K562 (cell line): ENCODE results near the gene RSAD1. TPM values are rescaled to one million over a fixed set of nuclear protein-coding genes. Genes with fewer than 3 reads are reported as not detected.

Source experiments
- ATAC-seq: fragments of 200-7000 bp; cut with Tn5 transposase; 3 replicates; pipeline ENCODE4 v1.9.1; 2020; ENCODE audit warnings: moderate library complexity
- BruUV-seq: library from RNA; stranded (reverse); fragments of 400-500 nt; replicated peaks from 2 replicates; lab custom pipeline; 2021; lab: Mats Ljungman, UMichigan
- CTCF ChIA-PET: fragments of 300-600 bp; formaldehyde crosslinking; extraction: SDS; loops from one replicate; lab custom pipeline; 2021; ENCODE audit warnings: low intra/inter-chr PET ratio; lab: Yijun Ruan, JAX
- POLR2A ChIA-PET: fragments of 300-600, 350-650 bp; sonication (Branson Sonifier 250); formaldehyde crosslinking; extraction: SDS; loops from one replicate; lab custom pipeline; 2021; ENCODE audit warnings: antibody characterized with exemption, inconsistent platforms; lab: Yijun Ruan, JAX
- DNase-seq, 4 experiments: peaks; one replicate each; pipeline versions ENCODE4 v3.0.0 to v3.0.0-alpha.2; 2011 to 2018; ENCODE audit warnings: low spot score in 3 of 4, mixed read lengths in 3 of 4; ENCODE audit errors: extremely low read depth in 1 of 4
- FAIRE-seq: peaks from 2 replicates; lab custom pipeline; 2011; peaks lifted over from hg19 to GRCh38; lab: Jason Lieb, UNC
- H2AFZ ChIP-seq: 2 replicates; pipeline ENCODE4 v1.6.0; 2011; ENCODE audit warnings: low read depth, low read length, control low read depth, inconsistent platforms
- H3K27ac ChIP-seq: fragments of 200-600 bp; 3 replicates; pipeline ENCODE4 v1.8.0; 2011; ENCODE audit warnings: low read depth, mild to moderate bottlenecking, control low read depth, inconsistent platforms, low read length, moderate library complexity, mixed read lengths; ENCODE audit errors: extremely low read depth
- H3K27me3 ChIP-seq, 2 experiments: fragments of 300-600 bp in 1 of 2; 2 replicates in 1 of 2; 3 replicates in 1 of 2; pipeline versions ENCODE4 v1.6.0 to v1.8.0; 2011; ENCODE audit warnings: inconsistent platforms in 2 of 2, low read length in 2 of 2, mild to moderate bottlenecking in 1 of 2, mixed read lengths in 1 of 2, moderate library complexity in 1 of 2; ENCODE audit not compliant: control insufficient read depth in 2 of 2, insufficient read depth in 2 of 2
- H3K36me3 ChIP-seq: fragments of 300-600 bp; 3 replicates; pipeline ENCODE4 v1.8.0; 2011; ENCODE audit warnings: mild to moderate bottlenecking, low read length, inconsistent platforms; ENCODE audit not compliant: control insufficient read depth, insufficient read depth
- H3K4me1 ChIP-seq, 2 experiments: fragments of 200-600 bp in 1 of 2; replicated peaks in 1 of 2; 2 replicates in 1 of 2; 3 replicates in 1 of 2; pipeline versions ENCODE4 v1.5.1 to v1.8.0; 2011; ENCODE audit warnings: inconsistent platforms in 2 of 2, low read length in 2 of 2, mild to moderate bottlenecking in 1 of 2, mixed read lengths in 1 of 2, moderate library complexity in 1 of 2; ENCODE audit not compliant: control insufficient read depth in 2 of 2, insufficient read depth in 2 of 2
- H3K4me2 ChIP-seq: 2 replicates; pipeline ENCODE4 v1.6.1; 2011; ENCODE audit warnings: low read length, control low read depth, inconsistent platforms, mixed read lengths; ENCODE audit not compliant: insufficient read depth
- H3K4me3 ChIP-seq: fragments of 200-600 bp; sonication (generic), shearing (Covaris generic); 2 replicates; pipeline ENCODE4 v1.5.1; 2016; ENCODE audit warnings: control low read depth, inconsistent platforms
- H3K79me2 ChIP-seq: fragments of 200-600 bp; 3 replicates; pipeline ENCODE4 v1.8.0; 2011; ENCODE audit warnings: low read length, inconsistent platforms; ENCODE audit not compliant: control insufficient read depth, insufficient read depth
- H3K9ac ChIP-seq, 2 experiments: 2 replicates each; pipeline versions ENCODE4 v1.6.0 to v1.6.1; 2011; ENCODE audit warnings: low read depth in 2 of 2, low read length in 2 of 2, control low read depth in 1 of 2, inconsistent platforms in 1 of 2, mild to moderate bottlenecking in 1 of 2, mixed read lengths in 1 of 2; ENCODE audit not compliant: insufficient read depth in 1 of 2
- H3K9me1 ChIP-seq: one replicate; pipeline ENCODE4 v1.6.0; 2011; ENCODE audit warnings: inconsistent platforms, mild to moderate bottlenecking, low read length, moderate library complexity; ENCODE audit not compliant: control insufficient read depth, insufficient read depth
- H3K9me3 ChIP-seq: replicated peaks from 2 replicates; pipeline ENCODE4 v1.5.1; 2011; ENCODE audit warnings: low read depth, low read length, inconsistent platforms; ENCODE audit not compliant: control insufficient read depth, insufficient read depth
- H4K20me1 ChIP-seq: replicated peaks from 2 replicates; pipeline ENCODE4 v1.6.1; 2011; ENCODE audit warnings: low read length, inconsistent platforms, mixed read lengths; ENCODE audit not compliant: control insufficient read depth, insufficient read depth
- CBX1 ChIP-seq: sonication (generic); IDR thresholded peaks from 2 replicates; pipeline ENCODE4 v1.6.1; 2016; ENCODE audit warnings: antibody characterized with exemption, low read depth, mild to moderate bottlenecking
- CHD1 ChIP-seq: fragments of 200-600 bp; sonication (generic); IDR thresholded peaks from one replicate; pipeline ENCODE4 v1.6.1; 2012; ENCODE audit warnings: mild to moderate bottlenecking, moderate library complexity, low read length, inconsistent platforms
- DDX20 ChIP-seq: fragments of 450-650 bp; IDR thresholded peaks from 2 replicates; pipeline ENCODE4 v1.6.1; 2016; ENCODE audit warnings: missing genetic modification characterization, low read depth, mild to moderate bottlenecking, missing compliant biosample characterization, moderate library complexity
- GATA2 ChIP-seq: sonication (generic); formaldehyde crosslinking; IDR thresholded peaks from 2 replicates; pipeline ENCODE4 v1.4.0; 2020; ENCODE audit warnings: mild to moderate bottlenecking, missing genetic modification reagents
- HDAC2 ChIP-seq: fragments of 450-650 bp; IDR thresholded peaks from 2 replicates; pipeline ENCODE4 v1.6.1; 2016; ENCODE audit warnings: mild to moderate bottlenecking
- MYBL2 ChIP-seq, 2 experiments: fragments of 450-650 bp in 1 of 2; sonication (generic) in 1 of 2; formaldehyde crosslinking in 1 of 2; IDR thresholded peaks; 2 replicates each; pipeline versions ENCODE4 v1.6.1 to v1.8.1; 2017 to 2022; ENCODE audit warnings: borderline replicate concordance in 1 of 2, inconsistent platforms in 1 of 2, low read depth in 1 of 2, mild to moderate bottlenecking in 1 of 2, missing genetic modification reagents in 1 of 2, moderate library complexity in 1 of 2
- PRDM10 ChIP-seq: fragments of 450-650 bp; IDR thresholded peaks from 2 replicates; pipeline ENCODE4 v1.6.1; 2018; ENCODE audit not compliant: partially characterized antibody
- SIN3B ChIP-seq: fragments of 450-650 bp; IDR thresholded peaks from 2 replicates; pipeline ENCODE4 v1.6.1; 2017; ENCODE audit warnings: low read depth, mild to moderate bottlenecking, moderate library complexity
- SMARCB1 ChIP-seq: IDR thresholded peaks from 2 replicates; pipeline ENCODE4 v1.6.1; 2011; ENCODE audit warnings: improper control_type of control experiment, low read depth; ENCODE audit not compliant: insufficient read length
- SNAPC5 ChIP-seq: fragments of 250-450 bp; sonication (Bioruptor Pico); IDR thresholded peaks from 2 replicates; pipeline ENCODE4 v1.8.0; 2021; ENCODE audit warnings: moderate library complexity, mild to moderate bottlenecking, inconsistent platforms
- SUPT5H ChIP-seq: fragments of 450-650 bp; IDR thresholded peaks from 2 replicates; pipeline ENCODE4 v1.6.1; 2016
- TAF15 ChIP-seq: fragments of 200-400 bp; formaldehyde crosslinking; IDR thresholded peaks from 2 replicates; pipeline ENCODE4 v1.6.1; 2017; ENCODE audit warnings: mild to moderate bottlenecking, low read depth, low read length, moderate library complexity
- ZNF165 ChIP-seq: fragments of 250-450 bp; sonication (Bioruptor Pico); IDR thresholded peaks from 2 replicates; pipeline ENCODE4 v1.4.0; 2020; ENCODE audit warnings: borderline replicate concordance
- ZNF23 ChIP-seq: fragments of 250-450 bp; sonication (Bioruptor Pico); IDR thresholded peaks from 2 replicates; pipeline ENCODE4 v1.4.0; 2020; ENCODE audit warnings: mild to moderate bottlenecking
- ZNF408 ChIP-seq: fragments of 250-450 bp; sonication (Bioruptor Pico); IDR thresholded peaks from 2 replicates; pipeline ENCODE4 v1.4.0; 2020; ENCODE audit warnings: low read depth, mild to moderate bottlenecking, moderate library complexity
- ZNF778 ChIP-seq: fragments of 450-650 bp; formaldehyde crosslinking; IDR thresholded peaks from 2 replicates; pipeline ENCODE4 v1.4.0; 2020; ENCODE audit warnings: mild to moderate bottlenecking, moderate library complexity
- WGBS: fragments of 100-300 bp; shearing (Covaris generic); methylation state at CpG from one replicate; pipeline ENCODE4 v1.1.6; 2016; ENCODE audit warnings: low coverage, mixed read lengths; ENCODE audit not compliant: insufficient coverage; ENCODE audit errors: missing lambda C conversion rate; 5-methylcytosine and 5-hydroxymethylcytosine counted together
- in situ Hi-C: fragments of 300-500 bp; cut with MboI; formaldehyde crosslinking; loops from 4 replicates; pipeline ENCODE4 v1.15.0; 2018; ENCODE audit warnings: inconsistent platforms, mixed read lengths
- intact Hi-C: fragments of 100-400 bp; cut with micrococcal nuclease; formaldehyde crosslinking; loops from 2 replicates; pipeline ENCODE4 v1.14.2; 2022
- polyA plus RNA-seq, 8 experiments: library from polyadenylated mRNA; depleted of rRNA in 4 of 8; stranded (reverse) in 5 of 8; unstranded in 3 of 8; fragments of >200 nt; fragmentation: Nextera tagmentation in 2 of 8; fragmentation: Illumina TruSeq in 1 of 8; extraction: Ambion mirVana in 2 of 8; extraction: Trizol in 1 of 8; gene quantifications; 2 replicates each; pipeline versions ENCODE4 v1.2.1 to v1.2.3, GENCODE V29; 2011 to 2014; ENCODE audit warnings: inconsistent platforms in 1 of 8, missing spikeins in 1 of 8
- total RNA-seq, 7 experiments: library from RNA; depleted of rRNA in 6 of 7; stranded (reverse); fragments of >200 nt in 6 of 7; fragmentation: Illumina TruSeq in 2 of 7; extraction: Trizol in 2 of 7; gene quantifications; 2 replicates each; pipeline versions ENCODE4 v1.2.1 to v1.2.3, GENCODE V29; 2011 to 2021; ENCODE audit warnings: low replicate concordance in 1 of 7
- TF ChIP-seq, protein P1 (sequence below): fragments of 450-650 bp; IDR thresholded peaks from 2 replicates; pipeline ENCODE4 v1.6.1; 2016

Gene RSAD1
- total and polyA plus RNA-seq, 9 of the 15 experiments (the other 6 are each of a cell fraction or from before 2014, with no cell fraction given): 4.5 to 42.5 (median 26.8) TPM

DNA sequence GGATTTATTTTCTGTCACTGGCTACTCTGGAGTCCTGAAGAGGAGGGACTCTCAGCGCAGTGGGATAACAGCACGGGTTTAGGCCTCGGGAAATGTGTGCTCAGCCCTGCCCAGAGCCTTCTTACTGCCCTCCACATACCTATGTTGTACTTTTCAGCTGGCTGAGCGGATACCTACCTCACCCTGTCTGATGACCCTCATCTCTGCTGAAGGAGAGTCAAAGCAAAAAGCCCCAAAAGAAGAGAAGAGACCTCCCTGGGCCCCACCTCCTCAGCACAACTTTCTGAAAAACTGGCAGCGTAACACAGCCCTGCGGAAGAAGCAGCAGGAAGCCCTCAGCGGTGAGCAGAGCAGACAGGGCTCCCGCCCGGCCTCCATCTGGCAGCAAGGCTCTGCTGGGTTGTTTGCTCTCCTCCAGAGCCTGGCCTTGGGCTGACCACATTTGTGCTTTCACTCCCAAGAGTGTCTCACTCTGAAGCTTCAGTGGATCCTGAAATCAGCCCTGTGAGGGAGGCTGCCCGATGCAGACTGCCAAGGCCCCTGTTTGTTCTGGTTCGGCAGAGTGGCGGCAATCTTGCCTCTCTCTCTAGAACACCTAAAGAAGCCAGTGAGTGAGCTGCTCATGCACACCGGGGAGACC lies 39.8 kb downstream of the RSAD1 start:
- Histone ChIP-seq H3K9ac (no peak overlapping the region), H3K27me3 (peaks cover 7 to 34% of the 10 kb centered on the region in 2 experiments; a peak in 3 of 5 replicates), H3K4me3 (no peak overlapping the region), H3K27ac (no peak overlapping the region), H3K79me2 (no peaks in the 10 kb centered on the region), H3K36me3 (no peaks in the 10 kb centered on the region), H3K4me2 (no peak overlapping the region), H2AFZ (no peak overlapping the region), H3K4me1 (no peaks in the 10 kb centered on the region), H3K9me3 (no peaks in the 10 kb centered on the region), H3K9me1 (no peaks in the 10 kb centered on the region), H4K20me1 (no peaks in the 10 kb centered on the region)
- DNase-seq (no peak), ATAC-seq (peak; percentile 19; the same call in 1 of the 3 replicates), FAIRE-seq (no peak)
- intact Hi-C loops (no loop called here), in situ Hi-C loops (no loop called here)
- BruUV-seq: no TSS peak
- ChIA-PET CTCF (no interaction called here), POLR2A (no interaction called here)
- no peak for TF ChIP-seq SNAPC5 (CRISPR knock-in tag)
- TF ChIP-seq GATA2 (CRISPR knock-in tag): no peak
- TF ChIP-seq ZNF408: no peak
- no peak for TF ChIP-seq CHD1
- no peak for TF ChIP-seq MYBL2 (IDR thresholded peaks at IDR 0.05; ENCODE audit: low read depth)
- TF ChIP-seq MYBL2 (CRISPR knock-in tag; IDR thresholded peaks at IDR 0.05; ENCODE audit: borderline replicate concordance): no peak
- no peak for TF ChIP-seq TAF15
- TF ChIP-seq PRDM10: no peak
- TF ChIP-seq SMARCB1: no peak
- TF ChIP-seq ZNF23 (CRISPR knock-in tag): no peak
- TF ChIP-seq SUPT5H: no peak
- TF ChIP-seq ZNF165 (CRISPR knock-in tag): no peak
- no peak for TF ChIP-seq DDX20 (tag)
- no peak for TF ChIP-seq HDAC2
- TF ChIP-seq, protein P1, sequence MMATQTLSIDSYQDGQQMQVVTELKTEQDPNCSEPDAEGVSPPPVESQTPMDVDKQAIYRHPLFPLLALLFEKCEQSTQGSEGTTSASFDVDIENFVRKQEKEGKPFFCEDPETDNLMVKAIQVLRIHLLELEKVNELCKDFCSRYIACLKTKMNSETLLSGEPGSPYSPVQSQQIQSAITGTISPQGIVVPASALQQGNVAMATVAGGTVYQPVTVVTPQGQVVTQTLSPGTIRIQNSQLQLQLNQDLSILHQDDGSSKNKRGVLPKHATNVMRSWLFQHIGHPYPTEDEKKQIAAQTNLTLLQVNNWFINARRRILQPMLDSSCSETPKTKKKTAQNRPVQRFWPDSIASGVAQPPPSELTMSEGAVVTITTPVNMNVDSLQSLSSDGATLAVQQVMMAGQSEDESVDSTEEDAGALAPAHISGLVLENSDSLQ: no peak
- TF ChIP-seq ZNF778: no peak
- TF ChIP-seq SIN3B: no peak
- no peak for TF ChIP-seq CBX1
- 35% methylated on average over 13 of the region's 13 CpGs for WGBS
